ENCODE measurements around the gene PFN3. TPM values are rescaled to one million over a fixed set of nuclear protein-coding genes. Genes with fewer than 3 reads are reported as not detected.

PFN3 gene
- total RNA-seq, 2 donors from 2014 or later = not detected

DNA sequence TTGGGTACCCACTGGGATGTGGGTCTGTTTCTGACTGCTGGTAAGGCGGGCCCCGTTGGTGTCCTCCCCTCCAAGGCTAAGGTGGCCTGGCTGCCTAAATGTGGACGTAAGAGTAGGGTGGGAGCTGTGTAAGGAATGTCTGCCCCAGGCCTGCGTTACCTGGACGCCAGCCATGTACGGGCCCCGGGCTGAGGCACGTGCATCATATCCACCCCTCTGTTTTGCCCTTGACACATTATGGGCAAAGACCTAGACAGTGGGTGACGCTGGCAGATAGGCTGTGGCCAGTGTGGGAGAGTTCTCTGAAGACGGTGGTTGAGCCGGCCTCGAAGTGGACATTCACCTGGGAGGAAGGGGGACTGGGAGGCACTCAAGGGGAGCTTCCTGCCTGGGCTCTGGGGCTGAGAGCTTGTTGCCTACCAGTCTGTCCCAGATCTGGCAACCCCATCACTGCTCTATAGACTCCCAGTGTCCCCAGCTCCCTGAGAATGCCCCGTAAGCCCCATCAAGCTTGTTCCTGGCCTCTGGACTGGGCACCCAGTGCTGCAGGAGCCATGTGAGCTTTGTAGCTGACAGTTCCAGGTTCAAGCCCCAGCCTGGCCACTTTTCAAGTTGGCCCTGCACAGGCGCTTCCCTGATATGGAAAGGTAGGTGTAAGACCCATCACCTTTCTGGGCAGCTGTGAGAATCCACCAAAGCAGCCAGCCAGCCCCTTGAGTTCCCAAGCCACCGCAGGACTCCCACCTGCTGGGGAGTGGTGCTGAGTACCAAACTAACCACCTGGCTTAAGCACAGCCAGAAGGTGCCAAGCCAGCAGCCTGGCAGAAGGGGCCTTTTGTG lies 42.9 kb upstream of the PFN3 start:
- Histone ChIP-seq H3K36me3 (peaks cover 8% of the 10 kb centered on the region), H3K27me3 (no peaks in the 10 kb centered on the region), H3K4me3 (no peak overlapping the region), H3K27ac (no peak overlapping the region), H3K9me3 (no peaks in the 10 kb centered on the region), H3K4me1 (peaks cover 0 to 24% of the 10 kb centered on the region in 2 donors)
- TF ChIP-seq, protein P1, sequence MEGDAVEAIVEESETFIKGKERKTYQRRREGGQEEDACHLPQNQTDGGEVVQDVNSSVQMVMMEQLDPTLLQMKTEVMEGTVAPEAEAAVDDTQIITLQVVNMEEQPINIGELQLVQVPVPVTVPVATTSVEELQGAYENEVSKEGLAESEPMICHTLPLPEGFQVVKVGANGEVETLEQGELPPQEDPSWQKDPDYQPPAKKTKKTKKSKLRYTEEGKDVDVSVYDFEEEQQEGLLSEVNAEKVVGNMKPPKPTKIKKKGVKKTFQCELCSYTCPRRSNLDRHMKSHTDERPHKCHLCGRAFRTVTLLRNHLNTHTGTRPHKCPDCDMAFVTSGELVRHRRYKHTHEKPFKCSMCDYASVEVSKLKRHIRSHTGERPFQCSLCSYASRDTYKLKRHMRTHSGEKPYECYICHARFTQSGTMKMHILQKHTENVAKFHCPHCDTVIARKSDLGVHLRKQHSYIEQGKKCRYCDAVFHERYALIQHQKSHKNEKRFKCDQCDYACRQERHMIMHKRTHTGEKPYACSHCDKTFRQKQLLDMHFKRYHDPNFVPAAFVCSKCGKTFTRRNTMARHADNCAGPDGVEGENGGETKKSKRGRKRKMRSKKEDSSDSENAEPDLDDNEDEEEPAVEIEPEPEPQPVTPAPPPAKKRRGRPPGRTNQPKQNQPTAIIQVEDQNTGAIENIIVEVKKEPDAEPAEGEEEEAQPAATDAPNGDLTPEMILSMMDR (IDR thresholded peaks at IDR 0.05) = no peak
- no peak for DNase-seq (ENCODE audit: low spot score)

DNA sequence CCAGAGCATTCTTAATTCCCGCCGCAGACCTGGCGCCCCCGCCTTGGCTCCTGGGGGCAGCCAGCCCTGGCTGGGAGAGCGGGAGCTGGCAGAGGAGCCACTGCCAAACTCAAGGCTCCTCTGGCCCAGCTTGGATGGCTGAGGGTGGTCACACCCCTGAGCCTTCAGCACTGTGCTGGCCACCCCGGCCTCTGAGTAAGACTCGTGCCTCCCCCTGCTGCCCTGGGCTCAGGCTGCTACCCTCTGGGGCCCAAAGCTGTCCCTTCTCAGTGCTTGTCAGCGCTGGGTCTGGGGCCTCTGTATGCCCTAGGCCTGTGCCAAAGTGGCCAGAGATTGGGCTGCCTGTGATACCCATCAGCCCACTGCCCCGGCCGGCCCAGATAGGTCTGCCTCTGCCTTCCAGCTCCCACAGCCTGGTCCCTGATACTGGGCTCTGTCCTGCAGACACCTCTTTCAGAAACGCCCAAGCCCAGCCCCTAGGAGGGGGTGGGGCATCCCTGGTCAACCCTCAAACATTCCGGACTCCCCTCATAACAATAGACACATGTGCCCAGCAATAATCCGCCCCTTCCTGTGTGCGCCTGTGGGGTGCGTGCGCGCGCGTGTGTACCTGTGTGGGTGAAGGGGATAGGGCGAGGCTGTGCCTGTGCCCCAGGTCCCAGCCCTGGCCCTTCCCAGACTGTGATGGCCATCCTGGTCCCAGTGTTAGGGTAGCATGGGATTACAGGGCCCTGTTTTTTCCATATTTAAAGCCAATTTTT lies 41.8 kb upstream of the PFN3 start:
- Histone ChIP-seq H3K27me3 (no peaks in the 10 kb centered on the region), H3K9me3 (no peaks in the 10 kb centered on the region), H3K36me3 (peaks cover 19% of the 10 kb centered on the region), H3K27ac (no peak overlapping the region), H3K4me3 (no peak overlapping the region), H3K4me1 (peaks cover 0 to 13% of the 10 kb centered on the region in 2 donors)
- TF ChIP-seq, protein P1 (IDR thresholded peaks at IDR 0.05) = no peak
- DNase-seq (ENCODE audit: low spot score) = no peak

DNA sequence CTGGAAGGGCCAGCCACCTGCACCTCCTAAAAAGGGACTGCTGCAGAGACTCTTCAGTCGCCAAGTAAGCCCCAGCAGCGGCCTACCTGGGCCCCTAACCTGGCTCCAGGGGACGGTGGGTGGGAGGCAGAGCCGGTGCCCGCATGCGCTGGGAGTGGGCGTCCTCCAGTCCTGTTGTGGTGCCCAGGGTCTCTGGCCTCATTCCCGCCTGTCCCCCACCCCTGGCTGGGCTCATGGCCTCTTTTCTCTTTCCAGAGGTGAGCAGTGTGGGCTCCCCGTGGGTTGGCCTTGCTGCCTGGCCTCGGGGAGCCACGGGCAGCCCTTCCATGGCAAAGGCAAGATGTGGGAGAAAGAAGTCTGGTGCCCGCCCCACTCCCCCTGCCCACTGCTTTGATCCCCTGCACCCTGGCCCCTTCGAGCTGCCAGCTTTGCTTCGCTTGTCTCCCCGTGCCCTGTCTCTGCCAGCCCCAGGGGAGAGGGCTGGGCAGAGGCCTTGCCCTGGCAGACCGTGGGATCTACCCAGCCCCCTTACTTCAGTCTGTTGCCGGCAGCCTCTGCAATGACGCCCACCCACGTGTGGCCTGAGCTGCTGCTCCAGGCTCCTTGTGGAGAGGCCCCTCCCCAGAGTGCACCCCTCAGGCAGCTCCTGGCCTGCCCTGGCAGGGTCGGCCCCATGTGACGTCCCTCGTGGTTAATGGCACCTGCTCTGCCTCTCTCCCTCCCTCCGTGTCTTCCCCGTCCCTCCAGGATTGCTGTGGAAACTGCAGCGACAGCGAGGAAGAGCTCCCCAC lies 40.7 kb upstream of the PFN3 start:
- no peak for DNase-seq (ENCODE audit: low spot score)
- Histone ChIP-seq H3K36me3 (peaks cover 28% of the 10 kb centered on the region), H3K27ac (no peak overlapping the region), H3K27me3 (no peaks in the 10 kb centered on the region), H3K4me1 (peaks cover 0 to 6% of the 10 kb centered on the region in 2 donors), H3K9me3 (no peaks in the 10 kb centered on the region), H3K4me3 (no peak overlapping the region)
- TF ChIP-seq, protein P1 (IDR thresholded peaks at IDR 0.05) = no peak

DNA sequence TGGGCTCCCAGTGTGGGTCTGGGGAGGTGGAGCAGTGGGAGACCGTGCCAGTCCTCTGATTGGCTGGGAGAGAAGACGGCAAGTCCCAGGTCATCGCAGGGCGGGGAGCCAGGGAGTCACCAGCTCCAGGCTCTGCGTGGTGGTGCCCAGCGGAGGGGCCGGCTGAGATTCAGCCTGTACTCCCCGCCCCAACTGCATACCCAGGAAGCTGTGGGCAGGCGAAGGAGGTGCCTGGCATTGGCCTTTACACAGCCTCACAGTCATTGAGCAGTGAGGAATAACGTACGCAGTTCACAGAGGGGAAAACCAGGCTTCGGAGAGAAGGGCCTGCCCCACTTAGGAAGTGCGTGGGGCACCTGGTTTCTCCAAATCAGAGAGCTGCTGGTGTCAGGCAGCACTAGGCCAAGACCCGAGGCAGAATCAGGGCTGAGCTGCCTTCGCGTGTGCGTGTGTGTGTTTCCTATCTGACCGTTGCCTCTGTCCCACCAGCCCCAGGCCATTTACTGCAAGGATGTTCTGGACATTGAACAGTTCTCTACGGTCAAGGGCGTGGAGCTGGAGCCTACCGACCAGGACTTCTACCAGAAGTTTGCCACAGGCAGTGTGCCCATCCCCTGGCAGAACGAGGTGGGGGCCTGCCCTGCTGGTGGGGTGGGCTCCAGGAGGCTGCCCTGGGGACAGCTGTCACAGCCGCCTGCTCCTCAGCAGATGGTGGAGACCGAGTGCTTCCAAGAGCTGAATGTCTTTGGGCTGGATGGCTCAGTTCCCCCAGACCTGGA lies 39.9 kb upstream of the PFN3 start:
- Histone ChIP-seq H3K4me3 (no peak overlapping the region), H3K27ac (no peak overlapping the region), H3K36me3 (peaks cover 36% of the 10 kb centered on the region), H3K9me3 (no peaks in the 10 kb centered on the region), H3K4me1 (no peaks in the 10 kb centered on the region), H3K27me3 (no peaks in the 10 kb centered on the region)
- no peak for DNase-seq (ENCODE audit: low spot score)
- TF ChIP-seq, protein P1 (IDR thresholded peaks at IDR 0.05) = no peak

DNA sequence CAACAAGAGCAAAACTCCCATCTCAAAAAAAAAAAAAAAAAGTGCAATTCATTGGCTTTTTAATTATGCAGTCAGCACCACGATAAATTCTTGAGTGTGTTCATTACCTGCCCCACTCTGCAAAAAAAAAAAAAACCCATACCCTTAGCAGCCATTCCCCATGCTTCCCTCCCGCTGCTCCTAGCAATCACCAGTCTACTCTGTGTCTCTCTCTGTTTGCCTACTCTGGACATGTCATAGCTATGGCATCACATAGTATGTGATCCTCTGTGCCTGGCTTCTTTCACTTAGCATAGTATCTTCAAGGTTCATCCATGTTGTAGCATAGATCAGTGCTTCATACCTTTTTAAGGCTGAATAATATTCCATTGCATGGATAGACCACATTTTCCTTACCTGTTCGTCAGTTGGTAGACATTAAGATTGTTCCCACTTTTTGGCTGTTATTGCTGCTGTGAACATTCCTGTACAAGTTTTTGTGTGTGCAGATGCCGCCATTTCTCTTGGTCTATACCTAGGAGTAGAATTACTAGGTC lies 39.1 kb upstream of the PFN3 start:
- Histone ChIP-seq H3K27ac (no peak overlapping the region), H3K27me3 (no peaks in the 10 kb centered on the region), H3K36me3 (peaks cover 44% of the 10 kb centered on the region), H3K9me3 (no peaks in the 10 kb centered on the region), H3K4me1 (no peaks in the 10 kb centered on the region), H3K4me3 (no peak overlapping the region)
- DNase-seq (ENCODE audit: low spot score) = no peak
- TF ChIP-seq, protein P1 (IDR thresholded peaks at IDR 0.05) = no peak
